ENCODE measurements around the gene RNU1-3. TPM values are rescaled to one million over a fixed set of nuclear protein-coding genes. Genes with fewer than 3 reads are reported as not detected.

The RNU1-3 gene
- total and polyA plus RNA-seq, 2 of the 13 experiments (the other 11 are each of a cell fraction or from before 2014, with no cell fraction given) = under 0.01 to 11,018 TPM

- no TSS peak for BruUV-seq (replicated peaks)
- in situ Hi-C loops (cut with HindIII; ENCODE audit: extremely low pct_ligation_motif_present, low pct_unique_long_range_greater_than_20kb) = no loop called here
- DNase-seq (ENCODE audit: low spot score) (no peak), FAIRE-seq (no peak), ATAC-seq (peak; percentile 7)
- ChIA-PET CTCF (ENCODE audit: low intra/inter-chr PET ratio, low total read pairs) (no interaction called here), POLR2A (interaction anchor here (1.0 kb wide), 1 partner anchor 19 kb away, joined by 5 read pairs; no protein-coding TSS in a partner anchor)
- Histone ChIP-seq H3K4me1 (ENCODE audit: insufficient read depth, low read length) (no peaks in the 10 kb centered on the region), H3K27me3 (ENCODE audit: control insufficient read depth in 1 of 2, insufficient read depth in 2 of 2, low read length in 2 of 2) (no peaks in the 10 kb centered on the region), H3K4me2 (ENCODE audit: low read depth, low read length) (no peak overlapping the region), H3K79me2 (ENCODE audit: insufficient read depth, low read length) (peaks cover 16% of the 10 kb centered on the region), H3K27ac (ENCODE audit: extremely low read length, insufficient read depth, low read length) (no peak overlapping the region), H3K36me3 (replicated peaks in 1 of 2; ENCODE audit: control insufficient read depth in 1 of 2, insufficient read depth in 2 of 2, low read length in 2 of 2) (peaks cover 52 to 87% of the 10 kb centered on the region in 2 experiments), H4K20me1 (ENCODE audit: insufficient read depth, low read length) (no peaks in the 10 kb centered on the region), H3K4me3 (replicated peaks in 1 of 3; ENCODE audit: insufficient read depth in 1 of 3, low read depth in 2 of 3, low read length in 3 of 3) (no peak overlapping the region), H3K9me3 (ENCODE audit: low read length) (no peaks in the 10 kb centered on the region), H3K9ac (ENCODE audit: insufficient read depth, low read depth, low read length) (no peak overlapping the region), H2AFZ (ENCODE audit: low read length) (no peak overlapping the region)
- intact Hi-C loops (cut with micrococcal nuclease; ENCODE audit: unreplicated experiment) = no loop called here
- WGBS (ENCODE audit: low lambda C conversion rate) = 94% methylated on average over 20 of the region's 20 CpGs
- TF ChIP-seq ZNF850 (CRISPR knock-in tag; conservative IDR thresholded peaks at IDR 0.05) (no peak), FOXP1 (IDR thresholded peaks at IDR 0.05) (0 out of 2 replicates have a peak, but pooled peaks have one; percentile 12), FOXP1 (CRISPR knock-in tag; IDR thresholded peaks at IDR 0.05) (no peak), HIVEP1 (CRISPR knock-in tag; IDR thresholded peaks at IDR 0.05) (0 out of 2 replicates have a peak, but pooled peaks have one; percentile 31), CREM (IDR thresholded peaks at IDR 0.05) (no peak), CREM (CRISPR knock-in tag; IDR thresholded peaks at IDR 0.05) (no peak; the same call in 1 of the 2 replicates), KMT2A (CRISPR knock-in tag; IDR thresholded peaks at IDR 0.05) (no peak), ETV5 (CRISPR knock-in tag; IDR thresholded peaks at IDR 0.05; ENCODE audit: borderline replicate concordance) (no peak), NFATC3 (CRISPR knock-in tag; IDR thresholded peaks at IDR 0.05) (no peak), PHF5A (CRISPR knock-in tag; IDR thresholded peaks at IDR 0.05; ENCODE audit: low read depth, unreplicated experiment) (no peak), RORA (CRISPR knock-in tag; IDR thresholded peaks at IDR 0.05) (no peak), ZNF496 (CRISPR knock-in tag; IDR thresholded peaks at IDR 0.05; ENCODE audit: insufficient replicate concordance) (no peak), FOXK1 (CRISPR knock-in tag; IDR thresholded peaks at IDR 0.05; ENCODE audit: borderline replicate concordance, low read depth) (no peak), MIER3 (CRISPR knock-in tag; IDR thresholded peaks at IDR 0.05; ENCODE audit: borderline replicate concordance) (no peak), SATB2 (CRISPR knock-in tag; IDR thresholded peaks at IDR 0.05) (no peak), TCF7 (IDR thresholded peaks at IDR 0.05; ENCODE audit: low read depth) (no peak), SRSF4 (IDR thresholded peaks at IDR 0.05; ENCODE audit: low read depth, low read length, poor library complexity, severe bottlenecking) (no peak), ZNF343 (CRISPR knock-in tag; IDR thresholded peaks at IDR 0.05) (no peak), NFKBIZ (CRISPR knock-in tag; IDR thresholded peaks at IDR 0.05) (no peak), ZBTB26 (CRISPR knock-in tag; IDR thresholded peaks at IDR 0.05; ENCODE audit: borderline replicate concordance) (no peak), ISL2 (CRISPR knock-in tag; IDR thresholded peaks at IDR 0.05) (no peak), ZNF484 (CRISPR knock-in tag; IDR thresholded peaks at IDR 0.05; ENCODE audit: borderline replicate concordance, low read depth) (no peak), HNF4G (IDR thresholded peaks at IDR 0.05; ENCODE audit: borderline replicate concordance, low read depth, low read length) (no peak), HNF4G (CRISPR knock-in tag; IDR thresholded peaks at IDR 0.05; ENCODE audit: borderline replicate concordance, low read depth) (no peak)
- TF ChIP-seq, protein P1, sequence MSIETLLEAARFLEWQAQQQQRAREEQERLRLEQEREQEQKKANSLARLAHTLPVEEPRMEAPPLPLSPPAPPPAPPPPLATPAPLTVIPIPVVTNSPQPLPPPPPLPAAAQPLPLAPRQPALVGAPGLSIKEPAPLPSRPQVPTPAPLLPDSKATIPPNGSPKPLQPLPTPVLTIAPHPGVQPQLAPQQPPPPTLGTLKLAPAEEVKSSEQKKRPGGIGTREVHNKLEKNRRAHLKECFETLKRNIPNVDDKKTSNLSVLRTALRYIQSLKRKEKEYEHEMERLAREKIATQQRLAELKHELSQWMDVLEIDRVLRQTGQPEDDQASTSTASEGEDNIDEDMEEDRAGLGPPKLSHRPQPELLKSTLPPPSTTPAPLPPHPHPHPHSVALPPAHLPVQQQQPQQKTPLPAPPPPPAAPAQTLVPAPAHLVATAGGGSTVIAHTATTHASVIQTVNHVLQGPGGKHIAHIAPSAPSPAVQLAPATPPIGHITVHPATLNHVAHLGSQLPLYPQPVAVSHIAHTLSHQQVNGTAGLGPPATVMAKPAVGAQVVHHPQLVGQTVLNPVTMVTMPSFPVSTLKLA (IDR thresholded peaks at IDR 0.05) = no peak
Observed at GRCh38 chr1:16631248-16632043, 35.3 kb downstream of the RNU1-3 start.

All from HepG2 (cell line).